Retinal pigment epithelial cell (primary cell): ENCODE results near the gene NDUFS4.
"Not testable (repeated sequence)": the region's sequence is repeated elsewhere in the genome, so short reads cannot be mapped to it uniquely, and the experiment has no call there.

Experiments used
- DNase-seq: peaks from one replicate; pipeline ENCODE4 v3.0.0-alpha.2; 2010; ENCODE audit warnings: low read depth
- H3K4me3 ChIP-seq: 2 replicates; pipeline ENCODE4 v1.5.1; 2011; ENCODE audit warnings: mild to moderate bottlenecking, low read length, control low read depth, moderate library complexity
- CTCF ChIP-seq: conservative IDR thresholded peaks from 2 replicates; pipeline ENCODE4 v1.5.1; 2011; ENCODE audit warnings: low read depth, low read length, control low read depth, inconsistent platforms

Gene NDUFS4

GRCh38 chr5:53560506-53561191 is at the start of gene NDUFS4:
Gene NDUFS4, plus strand, starts transcription at chr5:53560639. Its CDS starts 24 bp downstream, at chr5:53560663.
- peak; percentile 81 for DNase-seq
- no peak for TF ChIP-seq CTCF
- peak within 1 kb of the TSS; percentile 88 for H3K4me3 ChIP-seq

GRCh38 chr5:53512539-53512938 is 47.9 kb upstream of the NDUFS4 start:
- no peak for TF ChIP-seq CTCF
- DNase-seq: no peak

GRCh38 chr5:53515988-53516387 is 44.5 kb upstream of the NDUFS4 start:
- DNase-seq: no peak
- no peak overlapping the region for H3K4me3 ChIP-seq
- no peak for TF ChIP-seq CTCF

More at GRCh38 chr5:53512539-53512938, 47.9 kb upstream of the NDUFS4 start:
- H3K4me3 ChIP-seq: no peak overlapping the region

GRCh38 chr5:53520813-53521212 is 39.6 kb upstream of the NDUFS4 start:
- DNase-seq: no peak
- no peak for TF ChIP-seq CTCF
- H3K4me3 ChIP-seq: no peak overlapping the region

GRCh38 chr5:53537711-53538110 is 22.7 kb upstream of the NDUFS4 start:
- no peak for TF ChIP-seq CTCF
- no peak overlapping the region for H3K4me3 ChIP-seq
- no peak for DNase-seq

- not testable (repeated sequence) for DNase-seq, H3K4me3 ChIP-seq
These were observed 19.7 kb upstream of the NDUFS4 start for GRCh38 chr5:53540739-53541138.

GRCh38 chr5:53541859-53542258 is 18.6 kb upstream of the NDUFS4 start:
- H3K4me3 ChIP-seq: no peak overlapping the region

More at GRCh38 chr5:53541859-53542258, 18.6 kb upstream of the NDUFS4 start:
- no peak for TF ChIP-seq CTCF
- no peak for DNase-seq
